Measurements from ENCODE around the gene PRR20G.
"Not testable (repeated sequence)": the region's sequence is repeated elsewhere in the genome, so short reads cannot be mapped to it uniquely, and the experiment has no call there.

Gene PRR20G

DNA sequence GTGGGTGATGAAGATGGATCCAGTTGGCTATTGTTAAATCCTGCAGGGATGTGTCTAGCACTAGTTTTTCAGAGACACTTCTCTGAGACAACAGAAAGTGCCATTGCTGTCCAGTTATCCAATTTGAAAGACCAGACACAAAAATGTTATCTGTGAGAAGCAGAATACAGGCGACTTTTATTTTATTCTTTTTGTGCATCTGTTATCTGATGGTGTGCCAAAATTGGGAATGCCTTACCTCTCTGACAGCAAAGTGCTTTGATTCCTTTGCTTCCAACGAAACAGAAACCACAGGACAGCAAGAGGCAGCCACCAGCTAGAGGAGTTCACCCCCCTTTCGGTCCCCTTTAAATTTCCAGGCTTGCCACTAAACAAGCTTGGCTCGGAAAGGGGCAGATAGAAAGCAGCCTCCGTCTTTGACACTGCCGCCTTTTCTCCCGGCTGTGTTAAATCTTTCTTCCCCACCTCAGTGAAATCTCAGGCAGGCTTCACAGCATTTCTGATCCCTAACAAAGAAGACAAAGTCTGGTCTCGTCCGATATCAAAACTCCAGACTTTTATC lies 17.7 kb upstream of the PRR20G start:
- no peak for DNase-seq
- intact Hi-C loops (cut with DNase I): no loop called here

DNA sequence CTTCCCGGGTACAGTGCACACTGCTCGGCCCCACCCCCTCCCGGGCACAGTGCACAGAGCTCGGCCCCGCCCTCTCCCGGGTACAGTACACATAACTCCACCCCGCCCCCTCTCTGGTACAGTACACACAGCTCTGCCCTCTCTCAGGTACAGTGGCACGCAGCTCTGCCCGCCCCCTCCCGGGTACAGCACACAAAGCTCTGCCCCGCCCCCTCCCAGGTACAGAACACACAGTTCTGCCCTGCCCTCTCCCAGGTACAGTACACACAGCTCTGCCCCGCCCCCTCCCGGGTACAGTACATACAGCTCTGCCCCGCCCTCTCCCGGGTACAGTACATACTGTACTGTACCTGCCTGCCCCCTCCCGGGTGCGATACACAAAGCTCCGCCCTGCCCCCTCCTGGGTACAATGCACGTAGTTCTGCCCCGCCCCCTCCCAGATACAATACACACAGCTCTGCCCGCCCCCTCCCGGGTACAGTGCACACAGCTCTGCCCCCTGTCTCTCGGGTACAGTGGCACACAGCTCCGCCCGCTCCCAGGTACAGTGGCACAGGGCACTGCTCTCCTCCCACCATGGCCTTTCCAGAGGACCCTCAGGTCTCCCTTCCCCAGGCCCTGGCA lies 16.4 kb upstream of the PRR20G start:
- intact Hi-C loops (cut with DNase I): no loop called here
- DNase-seq: peak in 12 of 42 donors; percentile 4 to 44 (median 21)

DNA sequence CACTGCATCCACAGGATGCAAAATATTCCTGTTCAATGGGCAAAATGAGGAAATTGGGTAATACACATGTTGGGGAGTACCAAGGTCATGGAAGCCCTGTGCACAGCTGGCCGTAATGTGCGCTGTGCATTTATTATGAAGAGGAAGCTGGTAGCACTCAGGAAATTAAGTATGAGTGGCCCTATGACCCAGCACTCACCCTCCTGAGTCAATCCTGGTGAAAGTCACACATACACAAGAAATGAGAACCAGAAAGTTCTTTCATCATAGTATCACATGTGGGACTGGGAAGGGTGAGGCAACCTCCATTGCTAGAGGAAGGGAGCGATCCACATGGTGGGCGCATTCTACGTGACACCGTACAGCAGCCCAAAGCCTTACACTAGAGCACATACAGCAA lies 11.4 kb upstream of the PRR20G start:
- intact Hi-C loops (cut with DNase I): no loop called here
- DNase-seq: no peak

DNA sequence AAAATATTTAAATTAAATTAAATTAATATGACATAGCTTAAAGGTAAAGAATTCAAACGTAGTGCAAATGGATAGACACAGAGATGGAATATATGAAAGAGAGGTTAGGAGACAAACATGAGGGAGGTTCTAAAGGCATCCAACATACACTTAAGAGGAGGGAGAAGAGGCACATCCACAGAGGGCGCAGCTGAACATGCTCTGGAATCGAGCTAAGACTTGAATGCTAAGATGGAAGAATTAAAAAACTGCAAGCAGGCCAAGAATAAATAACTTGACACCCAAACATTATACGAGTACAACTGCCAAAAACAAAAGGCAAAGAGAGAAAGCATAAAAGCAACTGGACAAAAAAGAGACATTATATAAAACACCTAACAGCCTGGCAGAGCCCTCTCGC lies 9.1 kb upstream of the PRR20G start:
- DNase-seq: no peak
- intact Hi-C loops (cut with DNase I): no loop called here

DNA sequence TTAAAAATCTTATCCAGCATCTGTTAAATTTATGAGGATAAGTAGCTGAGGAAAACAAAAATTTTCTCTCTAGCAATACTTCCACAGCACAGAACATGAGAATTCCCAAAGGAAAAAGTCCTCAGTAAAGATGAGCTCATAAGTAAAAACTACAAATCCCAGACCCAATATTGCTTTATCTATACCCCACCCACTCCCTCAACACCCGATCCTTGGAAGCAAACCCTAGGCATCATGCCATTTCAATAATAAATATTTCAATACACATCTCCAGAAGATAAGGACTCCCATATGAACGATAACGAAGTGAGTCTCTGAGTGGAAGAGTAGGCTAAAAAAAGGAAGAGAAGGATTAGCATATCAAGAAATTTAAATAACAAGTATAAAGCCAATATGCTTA lies 8.3 kb upstream of the PRR20G start:
- DNase-seq: no peak
- intact Hi-C loops (cut with DNase I): no loop called here

DNA sequence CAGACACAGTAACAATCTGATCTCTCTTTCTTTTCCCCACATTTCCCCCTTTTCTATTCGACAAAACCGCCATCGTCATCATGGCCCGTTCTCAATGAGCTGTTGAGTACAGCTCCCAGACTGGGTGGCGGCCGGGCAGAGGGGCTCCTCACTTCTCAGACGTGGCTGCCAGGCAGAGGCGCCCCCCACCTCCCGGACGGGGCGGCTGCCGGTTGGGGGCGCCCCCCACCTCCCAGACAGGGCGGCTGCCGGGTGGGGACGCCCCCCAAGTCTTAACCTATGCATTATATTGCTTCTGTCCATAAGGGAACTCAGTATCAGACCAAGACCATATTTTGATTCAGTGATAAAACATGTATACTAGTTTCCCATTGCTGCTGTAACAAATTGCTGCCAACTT lies 5.8 kb upstream of the PRR20G start:
- intact Hi-C loops (cut with DNase I); DNase-seq: not testable (repeated sequence)

DNA sequence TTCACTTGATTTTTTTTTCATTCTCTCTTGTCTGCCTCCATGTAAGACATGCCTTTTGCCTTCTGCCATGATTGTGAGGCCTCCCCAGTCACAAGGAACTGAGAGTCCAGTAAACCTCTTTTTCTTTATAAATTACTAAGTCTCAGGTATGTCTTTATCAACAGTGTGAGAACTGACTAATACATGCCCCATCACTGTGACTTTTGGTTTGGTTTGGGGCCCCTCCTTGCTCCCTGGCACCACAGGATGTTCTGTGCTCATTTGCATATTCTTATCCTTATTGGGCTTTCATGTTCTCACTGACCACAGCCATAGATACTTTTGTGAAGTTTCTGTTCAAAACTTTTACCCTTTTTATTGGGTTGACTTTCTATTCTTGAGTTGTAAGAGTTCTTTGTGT lies 3.8 kb upstream of the PRR20G start:
- DNase-seq: no peak
- intact Hi-C loops (cut with DNase I): no loop called here

DNA sequence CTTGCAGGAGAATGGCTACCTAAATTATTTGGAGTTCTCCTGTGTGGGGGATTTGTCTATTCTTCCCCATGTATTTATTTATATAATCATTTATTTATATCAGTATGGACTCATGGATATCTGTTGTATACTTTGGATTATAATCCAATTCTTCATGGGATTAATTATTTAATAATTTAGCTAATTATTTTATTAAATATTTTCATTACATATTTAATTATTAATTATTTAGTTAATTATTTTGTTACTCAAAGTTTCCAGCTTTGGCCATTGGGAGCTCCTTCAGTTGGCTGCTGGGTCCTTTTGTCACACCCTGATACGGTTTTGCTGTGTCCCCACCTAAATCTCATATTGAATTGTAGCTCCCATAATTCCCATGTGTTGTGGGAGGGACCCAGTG lies 3.3 kb upstream of the PRR20G start:
- intact Hi-C loops (cut with DNase I): no loop called here
- DNase-seq: no peak

DNA sequence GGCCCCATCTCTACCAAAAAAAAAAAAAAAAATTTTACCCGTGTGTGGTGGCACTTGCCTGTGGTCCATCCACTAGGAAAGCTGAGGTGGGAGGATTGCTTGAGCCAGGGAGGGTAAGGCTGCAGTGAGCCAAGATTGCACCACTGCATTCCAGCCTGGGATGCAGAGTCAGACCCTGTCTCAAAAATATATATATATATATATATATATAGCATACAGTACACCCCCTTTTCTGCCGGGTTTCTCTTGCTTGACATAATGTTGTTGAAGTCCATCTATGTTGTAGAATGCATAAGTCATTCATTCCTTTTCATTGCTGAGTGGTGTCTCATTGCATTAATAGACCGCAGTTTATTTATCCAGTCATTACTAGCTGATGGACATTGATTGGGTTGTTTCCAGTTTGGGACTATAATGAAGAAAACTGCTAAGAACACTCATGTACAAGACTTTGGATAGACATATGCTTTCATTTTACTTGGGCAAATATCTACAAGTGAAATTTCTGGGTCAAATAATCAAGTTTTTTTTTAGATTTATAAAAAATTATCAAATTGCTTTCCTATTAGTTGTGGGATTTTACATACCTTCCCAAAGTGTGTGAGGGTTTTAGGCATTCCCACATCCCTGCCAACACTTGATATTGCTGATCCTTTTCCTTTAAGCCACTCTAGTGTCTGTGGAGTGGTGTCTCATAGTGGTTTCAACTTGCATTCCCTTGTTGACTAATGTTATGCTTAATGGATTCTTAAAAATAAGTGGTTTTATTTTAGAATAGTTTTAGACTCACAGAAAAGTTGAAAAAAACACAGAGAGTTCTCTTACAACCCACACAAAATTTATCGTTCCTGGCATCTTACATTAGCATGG lies 2.1 kb upstream of the PRR20G start:
- intact Hi-C loops (cut with DNase I): no loop called here
- no peak for DNase-seq

DNA sequence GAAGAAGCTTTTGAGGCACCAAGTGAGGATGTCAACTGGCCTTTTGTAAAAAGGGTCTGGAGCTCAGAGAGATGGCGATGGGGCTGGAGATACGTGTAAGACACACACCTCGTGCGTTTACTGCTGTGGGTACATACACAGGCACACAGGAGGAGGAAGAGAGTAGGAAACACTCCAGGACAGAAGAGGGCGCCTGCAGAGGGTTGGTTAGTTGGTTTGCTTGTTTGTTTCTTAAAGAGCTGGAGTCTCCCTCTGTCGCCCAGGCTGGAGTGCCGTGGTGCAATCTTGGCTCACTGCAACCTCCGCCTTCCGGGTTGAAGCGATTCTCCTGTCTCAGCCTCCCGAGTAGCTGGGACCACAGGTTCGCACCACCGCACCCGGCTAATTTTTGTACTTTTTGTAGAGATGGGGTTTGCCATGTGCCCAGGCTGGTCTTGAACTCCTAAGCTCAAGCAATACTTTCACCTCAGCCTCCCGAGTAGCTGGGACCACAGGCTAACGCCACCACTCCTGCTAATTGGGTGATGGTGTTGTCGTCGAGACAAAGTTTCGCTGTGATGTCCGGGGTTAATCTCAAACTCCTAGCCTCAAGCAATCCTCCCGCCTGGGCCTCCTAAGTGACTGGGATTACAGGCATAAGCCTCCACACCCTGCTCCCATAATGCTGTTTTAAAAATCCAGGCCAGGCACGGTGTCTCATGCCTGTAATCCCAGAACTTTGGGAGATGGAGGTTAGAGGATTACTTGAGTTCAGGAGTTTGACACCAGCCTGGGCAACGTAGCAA lies 1.3 kb upstream of the PRR20G start:
- no peak for DNase-seq
- intact Hi-C loops (cut with DNase I): no loop called here

DNA sequence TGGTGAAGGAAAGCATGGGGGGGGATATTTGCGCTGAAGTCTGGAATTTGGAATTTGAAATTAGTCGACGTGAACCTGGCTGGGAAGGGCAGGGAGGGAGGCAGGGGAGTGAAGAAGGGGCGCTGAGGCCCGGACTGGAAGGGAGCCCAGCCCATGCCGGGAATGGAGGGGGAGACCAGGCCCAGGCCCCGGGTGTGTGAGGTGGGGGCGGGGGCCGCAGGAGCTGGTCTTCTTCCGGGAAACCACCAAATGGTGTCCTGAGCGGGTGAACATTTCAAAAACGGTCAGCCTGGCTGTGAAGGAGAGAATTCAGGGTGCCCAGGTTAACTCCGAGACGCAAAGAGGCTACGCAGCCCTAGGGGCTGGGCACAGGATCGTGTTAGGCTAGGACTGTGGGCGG lies 497 bp upstream of the PRR20G start:
- intact Hi-C loops (cut with DNase I): no loop called here
- no peak for DNase-seq

DNA sequence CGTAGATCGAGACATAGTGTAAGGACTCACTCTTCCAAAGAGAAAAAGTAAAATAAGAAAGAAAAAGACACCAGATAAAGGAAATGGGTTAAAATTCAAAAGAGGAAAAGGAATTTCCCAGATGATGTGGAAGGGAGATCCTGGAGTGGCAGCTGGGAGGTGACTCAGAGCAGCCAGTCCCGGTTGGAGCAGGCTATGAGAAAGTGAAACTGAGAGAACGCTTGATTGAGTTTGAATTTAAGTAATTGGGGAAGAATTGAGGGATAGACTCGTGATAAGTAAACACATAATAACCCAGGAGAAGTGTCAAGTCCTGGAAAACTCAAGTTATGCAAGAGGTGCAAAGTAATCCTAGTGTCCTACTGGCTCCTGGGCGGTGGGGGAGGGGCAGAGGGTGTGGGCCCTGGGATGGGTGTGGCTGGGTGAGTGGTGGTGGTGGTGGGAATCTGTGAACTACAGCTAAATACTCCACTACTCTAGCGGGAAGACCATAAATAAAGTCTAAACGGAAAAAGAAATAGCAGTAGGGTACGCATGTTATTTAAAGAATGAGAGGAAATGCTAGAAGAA lies 1.2 kb downstream of the PRR20G start:
- DNase-seq: no peak
- intact Hi-C loops (cut with DNase I): no loop called here

DNA sequence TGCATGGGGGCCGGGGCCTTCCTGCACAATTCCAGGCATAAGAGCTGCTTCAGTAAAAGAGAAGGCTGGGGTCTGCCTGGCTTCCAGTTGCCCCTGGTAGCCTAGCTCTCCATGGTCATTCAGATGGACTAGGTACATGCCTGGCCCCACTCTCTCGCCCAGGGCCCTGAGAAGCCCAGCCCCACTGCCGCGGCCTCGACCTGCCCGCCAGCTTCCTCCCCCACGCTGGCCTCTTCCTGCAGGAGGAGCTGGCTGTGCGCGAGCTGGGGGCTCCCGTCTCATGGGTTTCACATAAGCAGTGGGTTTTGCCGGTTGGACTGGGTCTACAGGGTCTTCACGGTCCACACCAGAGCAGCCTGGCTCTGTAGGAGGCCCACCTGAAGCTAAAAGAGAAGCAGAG lies 3.6 kb downstream of the PRR20G start:
- intact Hi-C loops (cut with DNase I): no loop called here
- no peak for DNase-seq

DNA sequence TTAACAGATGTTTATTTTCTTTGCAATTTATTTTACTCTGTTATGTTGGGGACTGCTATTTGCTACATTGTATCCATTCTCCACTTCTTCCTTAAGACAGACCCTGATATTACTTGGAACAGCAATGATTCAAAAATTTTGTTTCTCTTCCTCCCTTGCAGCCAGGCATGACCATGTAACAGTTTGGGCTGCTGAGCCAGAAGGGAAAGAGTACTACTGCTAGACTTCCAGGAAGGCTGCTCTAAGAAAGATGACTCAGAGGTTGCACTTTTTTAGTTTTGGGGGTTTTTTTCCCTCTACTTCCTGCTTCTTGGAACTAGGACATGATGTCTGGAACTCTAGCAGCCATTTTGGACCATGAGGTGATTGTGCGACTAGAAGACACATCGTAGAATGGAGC lies 10.3 kb downstream of the PRR20G start:
- DNase-seq: no peak
- intact Hi-C loops (cut with DNase I): no loop called here

DNA sequence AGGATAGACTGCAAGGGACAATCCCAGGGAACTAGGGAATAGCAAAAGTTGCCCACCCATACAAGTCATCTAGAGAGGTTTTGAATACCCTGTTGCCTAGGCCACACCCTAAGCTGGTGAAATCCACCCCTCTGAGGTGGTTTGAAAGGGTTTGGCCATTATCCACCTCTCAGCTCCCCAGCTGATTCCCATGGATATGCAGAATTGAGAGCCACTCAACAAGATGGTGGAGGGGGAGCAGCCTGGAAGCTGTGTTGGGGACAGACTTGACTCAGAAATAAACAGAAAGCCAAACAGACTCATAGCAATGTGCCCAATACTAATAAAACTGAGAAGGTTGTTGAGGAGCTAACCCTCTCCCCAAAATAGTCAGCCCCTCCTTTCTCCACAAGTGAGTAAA lies 10.9 kb downstream of the PRR20G start:
- intact Hi-C loops (cut with DNase I): no loop called here
- no peak for DNase-seq

DNA sequence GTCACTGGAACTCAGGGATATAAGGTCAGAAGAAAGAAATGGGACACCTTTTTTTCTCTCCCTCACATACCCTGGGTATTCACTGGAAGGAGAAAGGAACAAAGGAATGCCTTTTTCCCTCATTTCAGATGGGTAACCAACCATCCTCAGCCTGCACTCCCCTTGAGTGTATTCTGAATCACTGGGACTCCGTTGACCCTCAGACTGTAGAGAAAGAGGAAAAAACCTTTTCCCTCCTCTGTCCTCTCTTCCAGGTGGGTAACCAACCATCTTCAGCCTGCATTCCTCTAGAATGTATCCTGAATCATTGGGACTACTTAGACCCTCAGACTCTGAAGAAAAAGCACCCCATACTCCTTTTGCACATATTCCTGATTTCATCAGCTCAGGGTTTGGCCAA lies 11.4 kb downstream of the PRR20G start:
- intact Hi-C loops (cut with DNase I): no loop called here

DNA sequence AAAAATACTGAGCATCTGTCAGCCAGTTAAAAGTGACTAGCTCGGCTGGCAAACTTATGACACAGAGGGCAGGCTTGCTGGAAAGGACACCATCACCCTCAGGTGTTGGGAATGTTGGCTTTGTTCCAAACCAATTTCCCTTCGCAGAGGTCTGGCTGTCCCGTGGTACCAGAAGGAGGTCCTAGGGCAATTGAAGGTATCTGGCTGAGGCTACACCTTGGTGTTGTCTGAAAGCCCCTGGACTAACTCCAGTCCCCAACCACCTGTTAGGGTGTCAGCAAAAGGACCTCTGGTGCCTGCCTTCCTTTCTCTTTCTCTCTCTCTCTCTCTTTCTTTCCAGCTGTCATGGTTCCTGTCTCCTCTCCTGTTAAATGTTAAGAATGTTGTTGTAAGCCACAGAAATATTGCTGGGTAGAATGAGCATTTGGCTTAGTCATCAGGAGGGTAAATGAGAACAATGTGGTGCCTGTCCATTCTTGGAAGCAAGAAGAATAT lies 12.5 kb downstream of the PRR20G start:
- intact Hi-C loops (cut with DNase I): no loop called here
- no peak for DNase-seq

More for the DNA sequence above, 11.4 kb downstream of the PRR20G start:
- no peak for DNase-seq

DNA sequence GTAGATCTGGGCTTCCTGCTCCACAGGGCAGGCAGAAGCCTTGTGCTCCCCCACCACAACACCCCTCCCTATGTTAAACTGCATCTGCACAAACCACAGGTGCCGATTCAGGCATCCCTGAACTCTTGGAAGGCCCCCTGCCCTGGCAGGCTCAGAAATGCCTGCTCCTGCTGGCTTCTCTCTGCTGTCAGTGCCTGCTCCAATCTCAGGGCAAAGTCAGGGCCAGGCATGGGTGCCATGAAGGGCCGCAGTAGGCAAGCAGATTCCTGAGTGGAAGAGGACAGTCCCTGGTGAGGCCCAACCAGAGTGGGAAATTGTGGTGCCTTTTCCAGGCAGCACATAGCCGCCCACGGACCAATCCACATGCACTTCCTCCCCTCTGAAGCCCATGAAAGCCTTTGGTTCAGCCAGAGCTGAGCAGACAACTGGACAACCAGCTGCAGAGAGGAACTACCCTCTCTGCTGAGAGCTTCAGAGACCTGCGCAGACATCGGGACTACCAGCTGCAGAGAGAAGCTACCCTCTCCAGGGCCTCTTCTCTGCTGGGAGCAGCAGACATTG lies 13.6 kb downstream of the PRR20G start:
- DNase-seq: no peak
- intact Hi-C loops (cut with DNase I): no loop called here

DNA sequence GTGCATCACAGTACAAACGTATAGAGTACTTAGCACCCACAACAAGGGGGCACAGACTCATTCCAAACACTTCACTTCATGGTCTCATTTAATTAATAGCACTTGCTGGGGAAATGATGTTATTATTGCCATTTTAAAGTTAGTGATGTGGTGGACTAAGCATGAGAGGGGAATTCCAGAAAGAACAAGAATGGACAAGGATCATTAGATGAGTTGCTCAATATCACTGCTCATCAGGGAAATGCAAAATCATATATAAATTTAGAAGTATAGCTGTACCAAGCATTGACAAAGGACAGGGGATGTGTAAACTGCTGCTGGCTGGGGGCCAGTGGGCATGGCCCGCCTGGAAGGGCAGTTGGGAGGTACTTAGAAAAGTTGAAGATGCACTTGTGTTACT lies 14.6 kb downstream of the PRR20G start:
- intact Hi-C loops (cut with DNase I): no loop called here
- no peak for DNase-seq
